Loucy (cell line): Measurements from ENCODE around the gene NPAT.

ENCODE experiments used
- CTCF ChIP-seq: fragments of 200-600 bp; sonication (generic); conservative IDR thresholded peaks from 2 replicates; pipeline ENCODE4 v1.5.1; 2014; ENCODE audit warnings: mild to moderate bottlenecking, antibody characterized with exemption, low read length
- EZH2phosphoT487 ChIP-seq: fragments of 200-600 bp; IDR thresholded peaks from 2 replicates; pipeline ENCODE4 v1.6.1; 2018; ENCODE audit warnings: antibody characterized with exemption, mild to moderate bottlenecking, moderate library complexity, borderline replicate concordance

DNA sequence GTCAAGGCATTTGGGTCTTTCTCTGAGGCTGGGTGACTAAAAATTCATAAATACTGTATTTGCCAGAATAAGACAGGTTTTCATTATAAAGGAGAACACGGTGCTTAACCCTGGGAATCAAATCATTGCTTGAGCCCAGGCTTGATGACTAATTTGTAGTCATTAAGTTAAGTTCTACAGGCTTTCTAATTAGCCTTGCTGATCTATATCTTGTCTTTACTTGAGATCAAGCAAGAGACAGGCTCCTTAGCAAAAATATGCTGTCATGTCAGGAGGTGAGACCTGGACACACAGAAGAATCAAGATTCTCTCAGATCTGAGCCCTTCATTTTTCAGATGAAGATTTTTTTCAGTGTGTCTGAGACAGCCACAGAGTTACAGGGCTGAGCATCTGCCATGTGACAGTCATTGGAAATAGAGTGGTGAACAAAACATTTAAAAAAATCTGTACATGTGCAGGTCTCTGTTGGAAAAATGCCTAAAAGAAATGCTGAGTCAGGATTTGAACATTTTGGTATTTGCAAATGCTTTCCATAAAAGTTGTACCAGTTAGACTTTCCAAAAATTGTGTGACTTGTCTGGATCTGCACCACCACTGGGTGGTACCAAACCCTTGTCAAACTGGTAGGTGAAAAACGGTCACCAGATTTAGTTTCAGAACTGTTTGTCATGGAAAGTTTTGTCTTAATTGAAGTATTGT lies 86.4 kb downstream of the NPAT start:
- TF ChIP-seq CTCF (peak; percentile 55), EZH2phosphoT487 (no peak)
